GM21528 (cell line): ENCODE data around the gene LCLAT1.

Experiments used
- ATAC-seq: cut with Tn5 transposase; IDR thresholded peaks from one replicate; pipeline ENCODE4 v1.9.1; 2021; ENCODE audit warnings: mild to moderate bottlenecking, moderate library complexity; ENCODE audit not compliant: unreplicated experiment, low FRiP score

The LCLAT1 gene

DNA sequence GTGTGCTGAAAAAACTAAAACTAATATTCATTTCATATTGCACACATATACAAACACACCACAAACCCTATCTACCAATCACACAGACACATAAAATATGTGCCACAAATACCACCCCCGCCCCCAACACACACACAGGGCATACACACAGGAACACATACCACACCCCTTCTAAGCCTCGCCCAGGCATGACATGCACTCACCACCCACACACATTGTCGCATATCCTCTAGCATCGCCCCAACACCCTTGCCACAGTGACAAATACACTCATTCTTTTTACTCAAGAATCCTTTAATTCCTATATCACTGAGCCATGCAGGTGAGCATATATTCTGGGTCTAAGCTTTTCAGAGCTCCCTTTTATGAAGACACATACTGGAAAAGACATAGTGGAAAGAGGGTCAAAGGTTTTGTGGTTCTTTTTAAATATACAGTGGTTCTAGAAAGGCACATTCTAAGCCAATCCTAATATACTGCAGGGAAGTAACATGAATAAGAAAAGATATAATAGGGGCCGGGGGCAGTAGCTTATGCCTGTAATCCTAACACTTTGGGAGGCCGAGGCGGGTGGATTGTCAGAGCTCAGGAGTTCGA is 24.5 kb upstream of the LCLAT1 start:
- ATAC-seq, result no peak

- no peak for ATAC-seq
Measured at GRCh38 chr2:30424231-30424630, 22.8 kb upstream of the LCLAT1 start.

GRCh38 chr2:30425326-30425725 is 21.7 kb upstream of the LCLAT1 start:
- ATAC-seq, result no peak

- no peak for ATAC-seq
Measured at GRCh38 chr2:30427606-30428347, 19.3 kb upstream of the LCLAT1 start.

GRCh38 chr2:30428348-30428662 is 18.7 kb upstream of the LCLAT1 start:
- ATAC-seq, result no peak

DNA sequence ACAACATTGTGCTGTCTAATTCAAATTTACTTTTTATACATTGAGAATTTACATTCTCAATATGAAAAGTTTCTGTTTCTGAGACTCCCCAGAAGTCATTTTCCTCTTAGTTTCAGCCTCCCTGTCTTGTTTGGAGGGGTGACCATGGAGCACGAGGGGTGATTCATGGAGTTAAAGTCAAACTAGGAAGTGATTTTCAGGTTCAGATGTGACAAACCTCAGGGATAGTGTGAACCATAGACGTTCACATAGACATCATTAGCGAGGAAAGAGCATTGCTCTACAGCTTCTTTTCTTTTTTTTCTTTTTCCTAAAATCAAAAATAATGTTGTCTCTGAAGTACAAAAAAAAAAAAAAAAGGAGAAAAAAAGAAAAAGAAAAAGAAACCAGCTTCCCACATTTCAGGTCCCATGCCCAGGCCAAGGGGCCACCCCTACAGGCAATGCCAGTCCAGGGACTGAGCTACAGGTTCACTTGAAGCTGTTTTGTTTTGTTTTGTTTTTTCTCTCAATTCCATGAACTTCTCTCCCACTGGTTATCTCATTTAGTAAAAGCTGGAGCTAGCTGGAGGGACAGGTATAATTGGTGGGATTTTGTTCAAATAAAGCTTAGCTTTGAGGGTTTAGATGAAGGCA is 18.1 kb upstream of the LCLAT1 start:
- ATAC-seq, result no peak

- no peak for ATAC-seq
Measured at GRCh38 chr2:30433541-30434299, 13.3 kb upstream of the LCLAT1 start.

- no peak for ATAC-seq
Measured at GRCh38 chr2:30434708-30435107, 12.3 kb upstream of the LCLAT1 start.

GRCh38 chr2:30436859-30437435 is 10.1 kb upstream of the LCLAT1 start:
- no peak for ATAC-seq

DNA sequence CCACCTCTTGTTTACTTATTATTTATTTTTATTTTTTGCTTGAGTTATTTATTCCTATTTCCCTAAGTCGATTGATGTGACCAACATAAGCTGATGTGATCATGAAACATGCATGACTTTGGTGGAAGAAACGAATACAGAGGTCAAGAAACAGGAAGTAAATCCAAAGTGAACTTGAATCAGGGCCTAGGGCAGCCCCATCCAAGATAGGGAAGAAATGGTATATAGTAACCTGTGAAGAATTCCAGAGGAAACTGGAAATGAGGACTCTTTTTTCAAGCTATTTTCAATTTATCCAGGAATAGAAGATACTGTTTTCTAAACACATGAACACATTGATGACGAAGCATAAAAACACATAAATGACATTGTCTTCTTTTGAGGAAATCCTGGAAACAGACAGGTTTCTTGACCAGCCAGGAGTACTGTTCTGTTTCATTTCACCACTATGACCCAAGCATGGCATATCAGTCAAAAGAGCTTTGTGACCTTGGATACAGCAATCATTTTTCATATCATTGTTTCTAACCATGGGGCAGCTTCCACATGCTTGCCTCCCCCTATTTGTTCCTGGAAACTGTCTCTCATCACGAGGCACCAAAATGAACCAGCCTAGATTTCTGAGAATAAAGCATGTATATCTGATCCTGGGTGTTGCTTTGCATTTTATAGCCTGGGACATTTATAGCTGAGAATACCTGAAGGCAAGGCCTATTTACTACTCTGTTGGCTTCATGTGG is 9.1 kb upstream of the LCLAT1 start:
- ATAC-seq, result no peak

DNA sequence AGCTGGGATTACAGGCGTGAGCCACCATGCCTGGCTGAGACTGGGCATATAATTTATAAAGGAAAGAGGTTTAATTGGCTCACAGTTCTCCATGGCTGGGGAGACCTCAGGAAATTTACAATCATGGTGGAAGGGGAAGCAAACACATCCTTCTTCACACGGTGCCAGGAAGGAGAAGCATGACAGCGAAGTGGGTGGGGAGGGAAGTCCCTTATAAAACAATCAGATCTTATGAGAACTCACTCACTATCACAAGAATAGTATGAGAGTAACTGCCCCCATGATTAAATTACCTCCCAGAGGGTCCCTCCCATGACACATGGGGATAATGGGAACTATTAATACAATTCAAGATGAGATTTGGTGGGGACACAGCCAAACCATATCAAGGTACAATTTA is 7.8 kb upstream of the LCLAT1 start:
- ATAC-seq, result no peak

DNA sequence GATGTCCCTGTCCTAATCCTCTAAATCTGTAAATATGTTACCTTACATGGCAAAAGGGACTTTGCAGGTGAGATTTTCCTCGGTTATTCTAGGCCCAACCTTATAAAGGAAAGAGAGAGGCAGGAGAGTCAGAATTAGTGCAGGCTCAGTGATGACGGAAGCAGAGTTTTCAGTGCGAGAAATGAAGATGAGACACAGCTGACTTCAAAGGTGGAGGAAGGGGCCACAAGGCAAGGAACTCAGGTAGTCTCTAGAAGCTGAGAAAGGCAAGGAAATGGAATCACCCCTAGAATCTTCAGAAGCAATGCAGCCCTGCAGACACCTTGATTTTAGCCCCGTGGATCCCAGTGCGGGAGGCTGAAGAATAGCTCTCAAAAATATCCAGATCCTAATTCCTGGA is 7.2 kb upstream of the LCLAT1 start:
- ATAC-seq, result no peak

- ATAC-seq, result no peak
Measured at GRCh38 chr2:30441023-30441422, 6.0 kb upstream of the LCLAT1 start.

- no peak for ATAC-seq
Measured at GRCh38 chr2:30443081-30443480, 4.0 kb upstream of the LCLAT1 start.

GRCh38 chr2:30444273-30444672 is 2.8 kb upstream of the LCLAT1 start:
- no peak for ATAC-seq

DNA sequence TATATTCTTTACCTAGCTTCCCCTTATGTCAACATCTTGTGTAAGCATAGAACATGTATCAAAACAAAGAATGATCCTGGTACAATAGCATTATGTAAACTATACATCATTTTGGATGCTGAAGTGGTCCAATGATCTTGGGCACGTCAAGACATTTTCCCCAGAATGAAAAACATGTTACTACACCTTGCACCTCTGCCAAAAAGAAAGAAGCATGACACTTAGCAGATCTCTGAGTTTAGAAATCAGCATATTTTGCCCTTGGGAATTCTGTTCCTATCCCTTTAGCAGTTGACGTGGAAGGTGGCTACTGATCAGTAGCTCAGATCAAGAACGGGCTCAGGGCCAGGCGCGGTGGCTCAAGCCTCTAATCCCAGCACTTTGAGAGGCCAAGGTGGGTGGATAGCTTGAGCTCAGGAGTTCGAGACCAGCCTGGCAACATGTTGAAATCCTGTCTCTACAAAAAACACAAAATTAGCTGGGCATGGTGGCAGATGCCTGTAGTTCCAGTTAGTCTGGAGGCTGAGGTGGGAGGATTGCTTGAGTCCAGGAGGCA is 1.7 kb upstream of the LCLAT1 start:
- ATAC-seq, result no peak

GRCh38 chr2:30446602-30447148 is 371 bp upstream of the LCLAT1 start:
- peak; percentile 13 for ATAC-seq

DNA sequence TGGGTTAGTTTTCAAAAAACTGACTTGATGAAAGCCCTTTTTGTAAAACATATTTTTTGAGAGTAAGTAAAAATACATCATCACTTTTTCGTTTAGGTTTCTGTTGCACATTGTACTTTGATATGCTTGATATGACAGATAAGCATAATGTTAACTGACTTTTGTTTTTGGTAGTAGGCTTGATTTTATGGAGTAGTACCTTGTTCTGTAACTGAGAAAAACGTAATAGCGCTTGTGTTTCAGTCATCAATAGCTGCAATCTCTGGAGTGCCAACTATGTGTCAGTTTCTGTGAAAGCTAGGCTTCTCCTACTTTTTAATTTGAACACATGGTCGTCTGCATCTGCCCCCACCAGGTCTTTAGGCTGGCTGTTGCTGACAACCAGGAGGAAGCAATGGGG is 1.3 kb downstream of the LCLAT1 start:
- ATAC-seq, result no peak

- no peak for ATAC-seq
Measured at GRCh38 chr2:30448866-30449265, 1.8 kb downstream of the LCLAT1 start.

DNA sequence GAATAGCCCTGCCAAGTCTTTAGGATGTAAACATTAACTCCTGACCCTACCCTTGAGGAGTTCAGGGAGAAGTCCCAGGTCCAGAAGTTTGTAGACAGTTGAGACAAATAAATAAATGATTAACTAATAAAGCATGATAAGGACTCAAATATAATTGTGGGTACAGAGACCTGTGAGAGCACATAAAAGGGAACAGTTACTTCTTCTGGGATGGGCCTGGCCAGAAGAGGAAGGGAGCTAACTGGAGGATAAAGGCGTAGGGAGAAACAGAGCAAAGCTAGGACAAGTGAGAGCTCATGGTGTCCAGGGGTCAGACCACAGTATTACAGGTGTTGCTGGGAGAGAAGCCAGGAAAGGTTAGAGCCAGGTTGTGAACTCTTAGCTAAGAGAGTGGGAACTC is 3.0 kb downstream of the LCLAT1 start:
- no peak for ATAC-seq
